ENCODE results near the gene ZNF443. TPM values are rescaled to one million over a fixed set of nuclear protein-coding genes. Genes with fewer than 3 reads are reported as not detected.
A peak's percentile ranks its signal among the peaks of the same experiment; 100 is the strongest.
"Not testable (repeated sequence)": the region's sequence is repeated elsewhere in the genome, so short reads cannot be mapped to it uniquely, and the experiment has no call there.

ZNF443 gene
- total RNA-seq, 1 donor from 2014 or later = 2.3 TPM

DNA sequence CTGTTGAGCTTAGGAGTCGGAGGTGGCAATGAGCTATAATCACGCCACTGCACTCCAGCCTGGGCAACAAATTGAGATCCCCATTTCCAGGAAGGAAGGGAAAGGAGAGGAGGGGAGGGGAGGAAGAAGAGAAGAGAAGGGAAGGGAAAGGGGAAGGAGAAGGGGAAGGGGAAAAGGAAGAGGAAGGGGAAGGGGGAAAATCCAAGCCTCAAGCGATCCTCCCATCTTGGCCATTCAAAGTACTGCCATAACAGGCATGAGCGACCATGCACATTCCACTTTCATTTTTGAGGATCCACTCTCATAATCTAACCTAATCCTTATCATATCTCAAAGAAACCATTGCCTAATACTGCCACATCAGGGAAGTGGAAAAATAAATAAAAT lies 14.9 kb downstream of the ZNF443 start:
- ATAC-seq (no peak), DNase-seq (no peak)

DNA sequence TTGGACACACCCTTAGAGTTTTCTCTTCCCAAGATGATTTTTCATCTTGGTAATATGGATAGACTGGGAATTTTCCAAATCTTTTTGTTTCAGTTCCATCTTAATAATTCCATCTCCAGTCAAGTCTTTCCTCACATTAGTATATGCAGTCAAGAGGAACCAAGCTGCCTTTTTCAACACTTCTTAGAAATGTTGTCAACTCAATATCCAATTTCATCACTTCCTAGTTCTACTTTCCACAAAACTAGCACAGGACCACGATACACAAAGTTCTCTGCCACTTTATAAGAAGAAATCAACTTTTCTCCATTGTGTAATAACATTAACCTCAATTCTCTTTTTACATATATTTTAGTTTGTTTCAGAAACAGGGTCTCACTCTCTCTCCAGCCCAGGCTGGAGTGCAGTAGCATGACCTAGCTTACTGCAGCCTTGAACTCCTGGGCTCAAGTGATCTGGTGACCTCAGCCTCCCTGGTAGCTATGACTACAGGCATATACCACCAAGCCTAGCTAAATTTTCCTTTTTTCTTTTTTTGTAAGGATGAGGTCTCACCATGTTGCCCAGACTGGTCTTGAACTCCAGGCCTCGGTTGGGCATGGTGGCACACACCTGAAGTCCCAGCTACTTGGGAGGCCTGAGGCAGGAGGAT lies 15.5 kb downstream of the ZNF443 start:
- ATAC-seq (no peak), DNase-seq (no peak)
- intact Hi-C loops (cut with micrococcal nuclease) = no loop called here

More for the DNA sequence above, 14.9 kb downstream of the ZNF443 start:
- intact Hi-C loops (cut with micrococcal nuclease) = no loop called here

DNA sequence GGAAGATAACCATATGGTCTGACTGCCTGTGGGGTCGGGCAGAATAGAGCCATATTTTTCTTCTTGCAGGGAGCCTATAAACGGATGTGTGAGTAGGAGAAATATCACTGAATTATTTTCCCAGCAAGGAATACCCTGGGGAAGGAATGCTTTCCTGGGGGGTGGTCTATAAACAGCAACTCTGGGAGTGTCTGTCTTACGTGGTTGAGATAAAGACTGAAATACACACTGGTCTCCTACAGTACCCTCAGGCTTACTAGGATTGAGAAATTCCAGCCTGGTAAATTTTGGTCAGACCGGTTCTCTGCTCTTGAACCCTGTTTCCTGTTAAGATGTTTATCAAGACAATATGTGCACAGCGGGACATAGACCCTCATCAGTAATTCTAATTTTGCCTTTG lies 23.5 kb downstream of the ZNF443 start:
- ATAC-seq; intact Hi-C loops (cut with micrococcal nuclease); DNase-seq: not testable (repeated sequence)

DNA sequence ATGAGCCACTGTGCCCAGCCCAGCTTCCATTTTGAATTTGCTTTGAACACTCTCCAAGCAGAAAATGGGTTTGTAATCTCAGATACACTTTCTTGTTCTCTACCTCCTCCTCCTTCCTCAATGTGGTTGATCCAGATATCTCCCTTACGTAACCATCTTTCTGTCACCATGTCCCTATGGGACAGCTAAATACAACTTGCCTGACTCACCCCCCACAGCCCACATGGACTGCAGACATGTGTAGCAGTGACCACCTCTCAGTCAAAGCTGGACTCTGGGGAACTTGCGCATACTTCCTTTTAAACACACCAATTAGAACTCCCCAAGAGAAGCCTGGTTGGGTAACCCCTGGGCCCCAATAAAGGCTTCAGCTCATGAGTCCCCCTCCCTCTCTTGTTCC lies 28.9 kb downstream of the ZNF443 start:
- DNase-seq (no peak), ATAC-seq (no peak)
- intact Hi-C loops (cut with micrococcal nuclease) = no loop called here

DNA sequence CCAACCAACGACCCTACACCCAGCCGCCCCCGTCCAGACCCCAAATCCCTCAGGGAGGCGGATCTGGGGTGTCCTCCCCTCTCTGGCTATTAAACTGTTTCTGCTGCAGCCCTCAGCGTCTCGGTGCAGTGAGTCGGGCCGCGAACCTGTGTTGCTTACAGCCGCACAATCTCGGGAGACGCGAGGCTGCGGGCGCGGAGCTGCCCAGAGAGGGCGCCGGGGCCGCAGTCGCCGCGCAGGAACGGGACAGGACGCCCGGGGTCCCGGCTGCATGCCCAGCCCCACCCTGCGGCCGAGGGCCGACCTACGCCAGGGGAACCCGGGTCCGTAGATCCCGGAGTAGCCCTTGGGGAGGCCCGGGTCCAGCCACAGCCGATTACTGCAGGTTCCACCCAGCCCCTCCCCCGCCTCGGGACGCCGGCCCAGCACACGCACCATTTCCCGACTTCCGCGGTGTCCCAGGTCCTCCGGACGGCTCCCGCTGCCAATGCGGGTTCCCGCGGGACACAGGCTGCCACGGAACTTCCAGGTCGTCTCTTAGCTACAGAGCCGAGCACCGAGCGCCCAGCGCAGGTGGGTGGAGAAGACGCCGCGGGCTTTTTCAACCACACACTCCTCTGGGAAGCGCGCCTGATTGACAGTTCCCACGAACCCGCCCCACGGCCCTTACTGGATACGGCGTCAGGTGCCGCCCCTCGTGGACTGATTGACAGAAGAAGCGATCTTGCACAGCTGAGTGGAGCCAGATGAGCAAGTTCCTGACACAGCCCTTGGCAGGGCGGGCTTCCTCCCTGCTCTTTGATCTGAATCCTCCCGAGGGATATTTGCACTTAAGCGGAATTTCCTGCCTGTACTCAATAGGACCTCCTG lies 40.0 kb downstream of the ZNF443 start, which contains the start of gene ZNF799:
Gene ZNF799 (minus strand): TSS at position 639 of the 870 bp plus-strand sequence. CDS start 201 bp downstream, at position 438.
- ATAC-seq = peak; percentile 99
- peak; percentile 99 for DNase-seq
- intact Hi-C loops (cut with micrococcal nuclease) = no loop called here

DNA sequence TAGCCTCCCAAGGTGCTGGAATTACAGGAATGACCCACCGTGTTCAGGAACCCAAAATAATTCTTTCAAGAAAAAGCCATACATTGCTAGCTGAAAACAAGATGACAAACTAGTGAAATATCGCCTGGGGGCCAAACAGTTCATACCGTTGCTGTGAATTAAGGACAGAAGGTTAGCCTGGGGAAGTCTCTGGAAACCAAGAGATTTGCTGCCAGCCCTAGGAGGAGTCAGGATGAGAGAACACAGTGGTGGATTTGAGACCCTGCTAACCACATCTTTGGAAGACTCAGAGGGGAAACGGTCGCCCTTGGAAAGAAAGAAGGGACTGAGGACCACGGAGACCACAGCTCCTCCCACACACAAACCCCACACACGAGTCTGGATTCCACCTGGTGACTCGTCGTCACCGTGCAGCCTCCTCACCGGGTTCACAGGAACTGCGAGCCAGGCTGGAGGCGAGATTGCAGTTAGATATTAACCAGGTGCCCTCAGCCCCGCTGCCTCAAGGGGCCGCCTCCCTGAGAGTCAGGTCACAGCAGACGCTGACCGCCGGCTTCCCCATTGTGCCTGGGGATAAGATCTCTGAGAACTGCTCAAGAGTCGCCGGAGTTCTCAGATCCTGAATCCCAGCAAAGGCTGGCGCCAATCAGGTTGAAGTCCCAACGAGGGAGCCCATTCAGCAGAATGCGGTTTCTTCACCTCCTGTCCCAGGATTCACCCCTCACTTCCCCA lies 40.8 kb downstream of the ZNF443 start:
- peak; percentile 37 for DNase-seq
- intact Hi-C loops (cut with micrococcal nuclease) = not testable (repeated sequence)
- peak; percentile 40 for ATAC-seq

DNA sequence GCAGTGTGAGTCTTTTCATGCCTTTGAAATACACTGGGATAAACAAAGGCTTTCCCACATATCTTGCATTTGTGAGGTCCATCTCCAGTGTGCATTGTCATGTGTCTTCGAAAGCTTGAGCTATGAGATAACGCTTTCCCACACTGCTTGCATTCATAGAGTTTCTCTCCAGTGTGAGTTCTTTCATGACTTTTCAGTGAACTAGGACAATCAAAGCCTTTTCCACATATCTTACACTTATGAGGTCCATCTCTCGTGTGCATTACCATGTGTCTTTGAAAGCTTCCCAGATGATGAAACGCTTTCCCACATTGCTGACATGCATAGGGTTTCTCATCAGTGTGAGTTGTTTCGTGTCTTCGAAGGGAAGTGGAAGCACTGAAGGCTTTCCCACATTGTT lies 49.7 kb downstream of the ZNF443 start:
- DNase-seq; ATAC-seq; intact Hi-C loops (cut with micrococcal nuclease): not testable (repeated sequence)

DNA sequence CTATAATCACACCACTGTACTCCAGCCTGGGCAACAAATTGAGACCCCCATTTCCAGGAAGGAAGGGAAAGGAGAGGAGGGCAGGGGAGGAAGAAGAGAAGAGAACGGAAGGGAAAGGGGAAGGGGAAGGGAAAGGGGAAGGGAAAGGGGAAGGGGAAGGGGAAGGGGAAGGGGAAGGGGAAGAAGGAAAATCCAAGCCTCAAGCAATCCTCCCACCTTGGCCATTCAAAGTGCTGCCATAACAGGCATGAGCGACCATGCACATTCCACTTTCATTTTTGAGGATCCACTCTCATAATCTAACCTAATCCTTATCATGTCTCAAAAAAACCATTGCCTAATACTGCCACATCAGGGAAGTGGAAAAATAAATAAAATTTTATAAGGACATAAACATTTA lies 54.5 kb downstream of the ZNF443 start:
- DNase-seq; ATAC-seq; intact Hi-C loops (cut with micrococcal nuclease): not testable (repeated sequence)

DNA sequence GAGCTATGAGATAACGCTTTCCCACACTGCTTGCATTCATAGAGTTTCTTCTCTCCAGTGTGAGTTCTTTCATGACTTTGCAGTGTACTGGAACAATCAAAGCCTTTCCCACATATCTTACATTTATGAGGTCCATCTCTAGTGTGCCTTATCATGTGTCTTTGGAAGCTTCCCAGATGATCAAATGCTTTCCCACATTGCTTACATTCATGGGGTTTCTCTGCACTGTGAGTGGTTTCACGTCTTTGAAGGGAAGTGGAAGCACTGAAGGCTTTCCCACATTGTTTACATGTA lies 60.4 kb downstream of the ZNF443 start:
- intact Hi-C loops (cut with micrococcal nuclease) = no loop called here
- ATAC-seq (no peak), DNase-seq (no peak)

DNA sequence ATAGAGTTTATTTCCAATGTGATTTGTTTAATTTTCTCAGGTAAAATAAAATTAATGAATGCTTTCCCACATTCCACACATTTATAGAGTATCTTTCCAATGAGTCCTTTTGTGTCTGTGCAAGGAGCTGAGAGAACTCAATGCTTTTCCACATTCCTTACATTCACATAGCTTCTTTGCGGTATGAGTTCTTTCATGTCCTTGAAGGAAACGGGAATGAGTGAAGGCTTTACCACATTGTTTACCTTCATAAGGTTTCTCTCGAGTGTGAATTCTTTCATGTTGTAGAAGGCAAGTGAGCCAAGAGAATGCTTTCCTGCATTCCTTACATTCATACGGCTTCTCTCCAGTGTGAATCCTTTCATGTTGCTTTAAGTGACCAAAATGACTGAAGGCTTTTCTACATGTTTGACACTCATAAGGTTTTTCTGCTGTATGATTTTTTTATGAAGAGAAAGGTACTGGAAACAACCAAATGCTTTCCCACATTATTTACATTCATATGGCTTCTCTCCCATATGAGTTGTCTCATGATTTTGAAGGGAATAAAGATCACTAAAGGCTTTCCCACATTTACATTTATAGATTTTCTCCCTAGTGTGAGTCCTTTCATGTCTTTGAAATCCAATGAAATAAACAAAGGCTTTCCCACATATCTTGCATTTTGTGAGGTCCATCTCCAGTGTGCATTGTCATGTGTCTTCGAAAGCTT lies 60.9 kb downstream of the ZNF443 start:
- DNase-seq = no peak
- intact Hi-C loops (cut with micrococcal nuclease) = no loop called here

More for the DNA sequence above, 60.9 kb downstream of the ZNF443 start:
- no peak for ATAC-seq

Other genes with a start within 250 kb of the ZNF443 start
- gene ZNF44, start 146.1 kb downstream of the ZNF443 start, total RNA-seq = 9.5 TPM
- gene ZNF563, start 107.4 kb downstream of the ZNF443 start, total RNA-seq = 3.7 TPM
- 3.5 TPM for gene ZNF442, start 75.3 kb downstream of the ZNF443 start, total RNA-seq
- gene ZNF799, start 39.8 kb downstream of the ZNF443 start, total RNA-seq = 2.0 TPM
- 1.6 TPM for gene ZNF709, start 43.8 kb upstream of the ZNF443 start, total RNA-seq
- gene ZNF564, start 110.5 kb upstream of the ZNF443 start, total RNA-seq = 9.6 TPM
- gene ZNF490, start 169.8 kb upstream of the ZNF443 start, total RNA-seq = 5.1 TPM
- 15.5 TPM for gene ZNF791, start 169.9 kb upstream of the ZNF443 start, total RNA-seq
- gene MAN2B1, start 225.7 kb upstream of the ZNF443 start, total RNA-seq = 32.5 TPM
- gene WDR83, start 225.8 kb upstream of the ZNF443 start, total RNA-seq = 8.7 TPM
- 60.2 TPM for gene DHPS, start 240.9 kb upstream of the ZNF443 start, total RNA-seq
- gene GNG14, start 247.0 kb upstream of the ZNF443 start, total RNA-seq = not detected